KOPT-K1 (cell line): Measurements from ENCODE around the gene PARVG.

Source experiments
- H3K27ac ChIP-seq: fragments of 200-600 bp; sonication (generic); 2 replicates; pipeline ENCODE4 v1.5.1; 2016; ENCODE audit warnings: antibody characterized with exemption, mild to moderate bottlenecking, low read depth, low read length; ENCODE audit not compliant: poor library complexity, severe bottlenecking
- H3K36me3 ChIP-seq: fragments of 200-600 bp; sonication (generic); 2 replicates; pipeline ENCODE4 v1.5.1; 2017; ENCODE audit warnings: antibody characterized with exemption, mild to moderate bottlenecking, low read length, moderate library complexity; ENCODE audit not compliant: insufficient read depth
- H3K9me3 ChIP-seq: fragments of 200-600 bp; sonication (generic); 2 replicates; pipeline ENCODE4 v1.5.1; 2017; ENCODE audit warnings: antibody characterized with exemption, low read length, mild to moderate bottlenecking; ENCODE audit not compliant: insufficient read depth, poor library complexity, severe bottlenecking

PARVG gene

GRCh38 chr22:44192816-44193534 is 12.2 kb downstream of the PARVG start:
- H3K36me3 ChIP-seq: peaks cover 9% of the 10 kb centered on the region
- H3K27ac ChIP-seq: no peak overlapping the region
- no peaks in the 10 kb centered on the region for H3K9me3 ChIP-seq

- Histone ChIP-seq H3K9me3 (no peaks in the 10 kb centered on the region), H3K36me3 (peaks cover 14% of the 10 kb centered on the region), H3K27ac (no peak overlapping the region)
Observed at GRCh38 chr22:44193535-44193891, 12.8 kb downstream of the PARVG start.

- no peak overlapping the region for H3K27ac ChIP-seq
- no peaks in the 10 kb centered on the region for H3K9me3 ChIP-seq
- peaks cover 25% of the 10 kb centered on the region for H3K36me3 ChIP-seq
Observed at GRCh38 chr22:44194569-44194968, 13.8 kb downstream of the PARVG start.

GRCh38 chr22:44195189-44195871 is 14.6 kb downstream of the PARVG start:
- Histone ChIP-seq H3K36me3 (peaks cover 32% of the 10 kb centered on the region), H3K9me3 (no peaks in the 10 kb centered on the region), H3K27ac (no peak overlapping the region)

DNA sequence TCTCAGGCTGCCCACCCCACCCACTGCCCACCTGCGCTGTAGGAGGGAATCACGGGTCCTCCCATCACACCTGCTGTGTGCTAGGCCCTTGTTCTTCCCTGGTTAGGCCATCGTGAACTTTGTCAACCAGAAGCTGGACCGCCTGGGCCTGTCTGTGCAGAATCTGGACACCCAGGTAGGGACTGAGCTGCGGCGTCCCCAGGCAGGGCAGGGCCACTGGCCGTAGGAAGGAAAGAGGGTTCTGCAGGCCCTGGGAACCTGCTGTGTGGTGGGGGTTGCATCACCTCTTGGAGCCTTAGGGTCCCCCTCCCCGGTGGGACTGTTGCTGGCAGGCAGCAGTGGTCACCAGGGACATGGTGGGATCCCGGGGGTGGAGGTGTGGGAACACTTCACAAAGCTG is 15.5 kb downstream of the PARVG start:
- peaks cover 35% of the 10 kb centered on the region for H3K36me3 ChIP-seq
- no peaks in the 10 kb centered on the region for H3K9me3 ChIP-seq
- no peak overlapping the region for H3K27ac ChIP-seq

DNA sequence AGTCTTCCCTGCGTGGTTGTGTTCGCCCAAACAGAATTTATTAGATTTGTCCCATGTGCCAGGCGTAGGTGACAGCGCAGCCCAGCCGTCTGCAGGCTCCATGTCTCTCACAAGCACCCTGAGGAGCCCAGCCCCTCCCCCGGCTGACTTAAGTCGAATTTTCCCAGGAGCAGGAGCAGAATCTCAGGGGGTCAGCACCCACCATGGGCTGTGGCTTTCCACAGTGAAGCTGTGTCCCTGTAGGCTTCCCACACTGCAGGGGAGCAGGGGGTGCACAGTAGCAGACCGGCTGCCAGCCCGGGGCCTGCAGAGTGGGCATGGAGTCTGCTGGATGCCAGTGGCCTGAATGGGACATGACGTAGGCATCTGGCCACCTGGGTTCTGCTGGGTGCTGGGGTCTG is 16.0 kb downstream of the PARVG start:
- Histone ChIP-seq H3K9me3 (no peaks in the 10 kb centered on the region), H3K27ac (no peak overlapping the region), H3K36me3 (peaks cover 35% of the 10 kb centered on the region)

GRCh38 chr22:44197271-44197670 is 16.5 kb downstream of the PARVG start:
- Histone ChIP-seq H3K9me3 (no peaks in the 10 kb centered on the region), H3K36me3 (peaks cover 35% of the 10 kb centered on the region), H3K27ac (no peak overlapping the region)

DNA sequence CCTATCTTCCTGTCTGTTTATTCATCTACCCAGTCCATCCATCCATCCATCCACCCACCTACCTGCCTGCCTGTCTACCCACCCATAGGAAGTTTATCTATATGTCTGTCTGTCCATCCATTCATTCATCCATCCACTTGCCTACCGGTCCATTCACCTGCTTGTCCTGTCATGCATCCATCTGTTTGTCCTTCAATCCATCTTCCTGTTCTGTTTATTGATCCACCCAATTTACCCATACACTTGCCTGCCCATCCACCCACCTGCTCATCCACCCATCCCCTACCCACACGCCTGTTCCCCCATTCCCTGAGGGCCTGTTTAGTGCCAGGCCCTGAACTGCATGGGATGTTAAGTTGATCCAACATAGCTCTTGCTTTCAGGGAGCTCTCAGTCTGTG is 18.4 kb downstream of the PARVG start:
- no peaks in the 10 kb centered on the region for H3K9me3 ChIP-seq
- no peak overlapping the region for H3K27ac ChIP-seq
- H3K36me3 ChIP-seq: peaks cover 34% of the 10 kb centered on the region

DNA sequence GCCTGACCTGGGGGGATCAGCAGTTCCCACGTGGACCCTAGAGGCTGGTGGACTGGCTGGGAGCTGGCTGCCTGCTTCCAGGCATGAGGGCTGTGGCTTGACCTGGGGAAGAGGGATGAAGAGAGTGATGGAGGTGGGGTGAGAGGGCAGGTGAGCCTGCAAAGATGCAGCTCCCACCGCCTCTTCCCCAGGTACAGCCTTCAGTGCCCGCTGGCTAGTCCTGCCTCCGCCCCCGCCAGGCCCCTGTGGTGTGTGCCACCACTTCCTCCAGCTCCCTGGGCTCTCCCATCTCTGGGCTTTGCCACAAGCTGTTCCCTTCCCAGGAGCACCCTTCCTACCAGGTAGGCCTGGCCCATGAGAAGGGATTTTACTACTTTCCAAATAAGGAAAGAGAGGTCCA is 19.1 kb downstream of the PARVG start:
- H3K27ac ChIP-seq: no peak overlapping the region

DNA sequence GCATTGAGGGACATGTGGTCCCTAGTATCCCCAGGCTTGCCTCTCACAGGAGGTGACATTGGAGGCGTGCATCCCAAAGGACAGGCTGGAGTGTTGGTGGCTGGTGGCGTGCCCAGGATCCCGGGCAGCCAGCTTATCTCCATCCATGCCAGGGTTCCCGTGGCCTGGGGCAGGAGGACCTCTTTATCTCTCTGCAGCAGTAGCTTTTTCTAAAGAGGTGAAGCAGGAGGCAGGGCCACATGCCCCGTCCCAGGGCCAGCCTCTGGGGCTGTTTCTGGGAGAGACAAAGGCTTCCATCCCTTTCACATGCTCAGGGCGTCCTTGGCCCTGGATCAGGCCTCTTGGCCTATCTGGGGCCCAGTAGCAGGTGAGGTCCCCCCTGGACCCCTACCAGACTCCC is 19.7 kb downstream of the PARVG start:
- H3K27ac ChIP-seq: no peak overlapping the region
- H3K9me3 ChIP-seq: no peaks in the 10 kb centered on the region
- H3K36me3 ChIP-seq: peaks cover 29% of the 10 kb centered on the region

More for the DNA sequence above, 19.1 kb downstream of the PARVG start:
- Histone ChIP-seq H3K36me3 (peaks cover 29% of the 10 kb centered on the region), H3K9me3 (no peaks in the 10 kb centered on the region)

DNA sequence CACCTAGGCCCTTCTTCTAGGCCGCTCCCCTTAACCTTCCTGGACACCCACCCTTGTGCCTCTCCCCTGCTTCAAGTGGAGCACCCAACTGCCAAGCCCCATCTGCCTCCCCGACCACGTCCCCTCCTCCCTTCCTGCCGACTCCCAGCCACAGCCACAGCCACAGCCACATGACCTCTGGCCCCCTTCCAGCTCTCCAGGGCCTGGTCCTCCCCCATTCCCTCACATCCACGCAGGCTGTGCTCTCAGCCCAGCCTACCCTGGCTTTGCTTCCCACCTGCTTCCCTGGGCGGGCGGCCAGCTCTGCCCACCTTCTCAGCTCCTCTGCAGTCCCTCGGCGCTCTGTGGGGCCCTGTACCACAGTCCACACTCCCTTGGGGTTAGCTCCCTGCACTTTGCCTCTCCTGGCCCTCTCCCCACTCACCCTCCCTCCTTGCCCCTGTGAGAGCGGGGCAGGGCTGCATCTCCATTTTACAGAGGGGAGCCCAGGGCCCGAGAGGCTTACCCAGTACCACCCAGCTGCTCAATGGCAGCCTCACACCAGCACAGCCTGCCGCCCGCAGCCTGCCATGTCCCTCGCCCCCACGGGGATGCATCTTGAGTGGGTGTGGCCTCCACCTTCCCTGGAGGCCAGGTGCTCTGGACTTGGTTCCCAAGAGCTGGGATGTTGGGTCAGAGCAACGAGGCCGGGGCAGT is 20.3 kb downstream of the PARVG start:
- no peaks in the 10 kb centered on the region for H3K9me3 ChIP-seq
- H3K27ac ChIP-seq: no peak overlapping the region
- peaks cover 29% of the 10 kb centered on the region for H3K36me3 ChIP-seq

GRCh38 chr22:44201665-44202064 is 20.9 kb downstream of the PARVG start:
- peaks cover 29% of the 10 kb centered on the region for H3K36me3 ChIP-seq
- H3K27ac ChIP-seq: no peak overlapping the region

GRCh38 chr22:44202261-44202789 is 21.6 kb downstream of the PARVG start:
- Histone ChIP-seq H3K27ac (no peak overlapping the region), H3K36me3 (peaks cover 29% of the 10 kb centered on the region), H3K9me3 (no peaks in the 10 kb centered on the region)

More at GRCh38 chr22:44201665-44202064, 20.9 kb downstream of the PARVG start:
- H3K9me3 ChIP-seq: no peaks in the 10 kb centered on the region

- no peak overlapping the region for H3K27ac ChIP-seq
- H3K36me3 ChIP-seq: peaks cover 24% of the 10 kb centered on the region
- no peaks in the 10 kb centered on the region for H3K9me3 ChIP-seq
Observed at GRCh38 chr22:44203203-44203602, 22.5 kb downstream of the PARVG start.

DNA sequence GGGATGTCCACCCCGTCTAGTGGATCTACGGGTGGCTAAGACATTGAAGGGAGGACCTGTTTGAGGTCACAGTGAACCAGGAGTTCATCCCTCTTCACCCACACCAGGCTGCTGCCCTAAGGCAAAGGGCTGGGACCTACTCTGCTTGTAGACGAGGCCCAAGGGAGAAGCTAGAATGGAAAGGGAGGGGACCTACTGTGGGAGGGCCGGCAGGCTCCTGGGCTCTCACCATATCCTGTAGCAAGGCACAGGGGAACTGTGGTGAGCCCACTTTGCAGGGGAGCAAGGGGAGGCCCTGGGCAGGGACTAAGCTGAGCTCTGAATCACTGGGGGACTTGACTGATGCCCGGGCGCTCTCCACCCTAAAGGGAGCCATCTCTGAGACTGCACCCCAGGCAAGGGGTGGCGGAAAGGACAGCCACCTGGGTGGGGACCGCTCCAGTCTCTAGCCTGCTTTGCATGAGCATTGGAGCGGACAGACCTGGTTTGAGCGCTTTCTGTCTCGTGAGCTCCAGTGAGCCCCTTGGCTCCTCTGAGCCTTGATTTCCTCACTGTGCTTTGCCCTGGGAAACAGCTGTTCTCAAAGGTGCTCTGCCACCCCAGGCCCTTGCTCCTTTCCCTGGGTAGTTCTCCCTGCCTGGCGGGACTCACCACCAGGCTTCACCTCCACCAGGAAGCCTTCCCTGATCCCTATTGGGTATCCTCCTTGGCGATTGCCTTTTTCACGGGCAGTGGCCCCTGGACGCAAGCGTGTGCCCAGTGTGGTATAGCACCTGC is 24.2 kb downstream of the PARVG start:
- peaks cover 8% of the 10 kb centered on the region for H3K36me3 ChIP-seq
- peaks cover 11% of the 10 kb centered on the region for H3K9me3 ChIP-seq
- H3K27ac ChIP-seq: no peak overlapping the region
